ENCODE results near the gene SERPINI2. TPM values are rescaled to one million over a fixed set of nuclear protein-coding genes. Genes with fewer than 3 reads are reported as not detected.

Gene SERPINI2
- total and polyA plus RNA-seq, 2 donors (not counting 3 experiments of a cell fraction or from before 2014, with no cell fraction given), result not detected

DNA sequence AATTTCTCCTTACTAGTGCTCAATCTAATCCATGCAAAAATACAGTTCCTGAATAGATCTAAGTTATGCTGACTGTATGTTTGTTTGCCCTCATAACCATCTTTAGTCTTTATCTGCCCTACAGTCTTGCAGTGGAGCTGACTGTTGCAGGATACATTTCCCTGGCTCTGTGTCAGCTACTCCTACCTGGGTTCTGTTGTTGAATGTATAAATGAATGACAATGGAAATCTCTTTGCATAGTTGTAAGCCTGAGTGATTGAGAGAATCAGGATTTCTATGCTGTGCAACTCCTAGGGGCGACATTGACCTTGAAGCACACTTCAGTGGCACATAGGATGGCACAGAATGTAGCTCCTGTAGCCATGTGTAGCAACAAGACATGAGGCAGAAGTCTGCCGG, 77.8 kb downstream of the SERPINI2 start:
- TF ChIP-seq POLR2A (IDR thresholded peaks at IDR 0.05; ENCODE audit: low read depth, low read length), result no peak
- TF ChIP-seq, protein P1, sequence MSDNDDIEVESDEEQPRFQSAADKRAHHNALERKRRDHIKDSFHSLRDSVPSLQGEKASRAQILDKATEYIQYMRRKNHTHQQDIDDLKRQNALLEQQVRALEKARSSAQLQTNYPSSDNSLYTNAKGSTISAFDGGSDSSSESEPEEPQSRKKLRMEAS (IDR thresholded peaks at IDR 0.05; ENCODE audit: insufficient read depth, insufficient read length), result no peak
- TF ChIP-seq FOS (IDR thresholded peaks at IDR 0.05; ENCODE audit: borderline replicate concordance, insufficient read depth, low read length), result no peak
- no peak for TF ChIP-seq GATA2 (IDR thresholded peaks at IDR 0.05; ENCODE audit: insufficient read depth, insufficient read length, low read depth, low read length)
- TF ChIP-seq POLR2AphosphoS5 (IDR thresholded peaks at IDR 0.05; ENCODE audit: insufficient read depth, low read depth, low read length), result no peak
- TF ChIP-seq JUN (IDR thresholded peaks at IDR 0.05; ENCODE audit: borderline replicate concordance, insufficient read depth, insufficient read length, low read depth), result no peak
- Histone ChIP-seq H3K4me3 (replicated peaks in 1 of 3; ENCODE audit: insufficient read depth in 1 of 3, low read depth in 1 of 3, low read length in 3 of 3) (no peak overlapping the region), H3K27ac (ENCODE audit: insufficient read depth, low read depth, low read length) (no peak overlapping the region), H3K27me3 (ENCODE audit: control insufficient read depth in 2 of 2, insufficient read depth in 2 of 2, low read length in 2 of 2) (no peaks in the 10 kb centered on the region), H3K9ac (replicated peaks; ENCODE audit: extremely low read depth, insufficient read depth, low read length) (no peak overlapping the region), H2AFZ (ENCODE audit: low read depth, low read length) (no peak overlapping the region), H3K79me2 (ENCODE audit: control insufficient read depth, insufficient read depth, low read length) (no peaks in the 10 kb centered on the region), H3K4me2 (ENCODE audit: insufficient read depth, low read length) (no peak overlapping the region), H3K9me3 (replicated peaks; ENCODE audit: control insufficient read depth, insufficient read depth, low read length) (no peaks in the 10 kb centered on the region), H3K9me1 (replicated peaks; ENCODE audit: control insufficient read depth, extremely low read depth, insufficient read depth, low read length) (no peaks in the 10 kb centered on the region), H3K36me3 (ENCODE audit: control insufficient read depth in 2 of 2, extremely low read depth in 1 of 2, insufficient read depth in 2 of 2, low read length in 2 of 2) (no peaks in the 10 kb centered on the region), H4K20me1 (replicated peaks; ENCODE audit: control insufficient read depth, extremely low read depth, insufficient read depth, low read length) (no peaks in the 10 kb centered on the region), H3K4me1 (ENCODE audit: control insufficient read depth, extremely low read depth, insufficient read depth, low read length) (no peaks in the 10 kb centered on the region)
- intact Hi-C loops (cut with micrococcal nuclease), result no loop called here
- no peak for FAIRE-seq
- no TSS peak for BruUV-seq (replicated peaks)
- POLR2A ChIA-PET, result no interaction called here
- dilution Hi-C loops (cut with MboI; ENCODE audit: extremely low pct_ligation_motif_present, low sequenced_read_pairs), result no loop called here
- CTCF ChIA-PET, result interaction anchor here (1.1 kb wide), 1 partner anchor 486 kb away, joined by 3 read pairs; no protein-coding TSS in a partner anchor
- DNase-seq (ENCODE audit: low read depth, low spot score), result no peak

DNA sequence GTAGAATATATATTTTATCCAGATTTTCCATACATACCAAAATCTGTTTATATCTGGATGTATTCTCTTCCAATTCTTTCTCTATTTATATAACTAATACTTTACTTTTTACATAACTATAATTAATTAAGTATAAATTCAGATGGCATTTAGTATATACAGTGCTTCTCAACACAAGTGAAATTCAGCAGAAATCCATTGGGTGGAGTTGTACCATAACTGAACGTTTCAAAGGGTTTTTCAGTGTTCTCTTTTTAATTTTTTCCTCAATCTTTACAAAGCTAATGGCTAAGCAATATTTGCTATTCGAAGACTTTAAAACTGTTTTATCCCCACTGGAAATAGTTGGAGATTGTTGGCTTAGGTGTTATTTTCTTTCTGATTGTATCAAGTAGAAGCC, 79.8 kb downstream of the SERPINI2 start:
- Histone ChIP-seq H3K4me3 (replicated peaks in 1 of 3; ENCODE audit: insufficient read depth in 1 of 3, low read depth in 1 of 3, low read length in 3 of 3) (no peak overlapping the region), H4K20me1 (replicated peaks; ENCODE audit: control insufficient read depth, extremely low read depth, insufficient read depth, low read length) (no peaks in the 10 kb centered on the region), H2AFZ (ENCODE audit: low read depth, low read length) (no peak overlapping the region), H3K4me1 (ENCODE audit: control insufficient read depth, extremely low read depth, insufficient read depth, low read length) (no peaks in the 10 kb centered on the region), H3K9me1 (replicated peaks; ENCODE audit: control insufficient read depth, extremely low read depth, insufficient read depth, low read length) (no peaks in the 10 kb centered on the region), H3K9ac (replicated peaks; ENCODE audit: extremely low read depth, insufficient read depth, low read length) (no peak overlapping the region), H3K36me3 (ENCODE audit: control insufficient read depth in 2 of 2, extremely low read depth in 1 of 2, insufficient read depth in 2 of 2, low read length in 2 of 2) (no peaks in the 10 kb centered on the region), H3K27ac (ENCODE audit: insufficient read depth, low read depth, low read length) (no peak overlapping the region), H3K9me3 (replicated peaks; ENCODE audit: control insufficient read depth, insufficient read depth, low read length) (no peaks in the 10 kb centered on the region), H3K4me2 (ENCODE audit: insufficient read depth, low read length) (no peak overlapping the region), H3K79me2 (ENCODE audit: control insufficient read depth, insufficient read depth, low read length) (no peaks in the 10 kb centered on the region), H3K27me3 (ENCODE audit: control insufficient read depth in 2 of 2, insufficient read depth in 2 of 2, low read length in 2 of 2) (no peaks in the 10 kb centered on the region)
- BruUV-seq (replicated peaks), result no TSS peak
- no peak for TF ChIP-seq JUN (IDR thresholded peaks at IDR 0.05; ENCODE audit: borderline replicate concordance, insufficient read depth, insufficient read length, low read depth)
- TF ChIP-seq EZH2 (IDR thresholded peaks at IDR 0.05; ENCODE audit: borderline replicate concordance, low read depth, low read length, severe bottlenecking), result no peak
- TF ChIP-seq MYC (IDR thresholded peaks at IDR 0.05; ENCODE audit: low read depth, low read length), result no peak
- TF ChIP-seq, protein P1 (IDR thresholded peaks at IDR 0.05; ENCODE audit: insufficient read depth, insufficient read length), result no peak
- TF ChIP-seq, protein P2, sequence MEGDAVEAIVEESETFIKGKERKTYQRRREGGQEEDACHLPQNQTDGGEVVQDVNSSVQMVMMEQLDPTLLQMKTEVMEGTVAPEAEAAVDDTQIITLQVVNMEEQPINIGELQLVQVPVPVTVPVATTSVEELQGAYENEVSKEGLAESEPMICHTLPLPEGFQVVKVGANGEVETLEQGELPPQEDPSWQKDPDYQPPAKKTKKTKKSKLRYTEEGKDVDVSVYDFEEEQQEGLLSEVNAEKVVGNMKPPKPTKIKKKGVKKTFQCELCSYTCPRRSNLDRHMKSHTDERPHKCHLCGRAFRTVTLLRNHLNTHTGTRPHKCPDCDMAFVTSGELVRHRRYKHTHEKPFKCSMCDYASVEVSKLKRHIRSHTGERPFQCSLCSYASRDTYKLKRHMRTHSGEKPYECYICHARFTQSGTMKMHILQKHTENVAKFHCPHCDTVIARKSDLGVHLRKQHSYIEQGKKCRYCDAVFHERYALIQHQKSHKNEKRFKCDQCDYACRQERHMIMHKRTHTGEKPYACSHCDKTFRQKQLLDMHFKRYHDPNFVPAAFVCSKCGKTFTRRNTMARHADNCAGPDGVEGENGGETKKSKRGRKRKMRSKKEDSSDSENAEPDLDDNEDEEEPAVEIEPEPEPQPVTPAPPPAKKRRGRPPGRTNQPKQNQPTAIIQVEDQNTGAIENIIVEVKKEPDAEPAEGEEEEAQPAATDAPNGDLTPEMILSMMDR (IDR thresholded peaks at IDR 0.05; ENCODE audit: extremely low read depth in 1 of 2, insufficient read depth in 1 of 2, low read depth in 1 of 2, low read length in 2 of 2), result no peak
- no peak for TF ChIP-seq GATA2 (IDR thresholded peaks at IDR 0.05; ENCODE audit: insufficient read depth, insufficient read length, low read depth, low read length)
- no peak for TF ChIP-seq FOS (IDR thresholded peaks at IDR 0.05; ENCODE audit: borderline replicate concordance, insufficient read depth, low read length)
- no peak for TF ChIP-seq POLR2A (IDR thresholded peaks at IDR 0.05; ENCODE audit: low read depth, low read length)
- no peak for TF ChIP-seq POLR2AphosphoS5 (IDR thresholded peaks at IDR 0.05; ENCODE audit: insufficient read depth, low read depth, low read length)
- intact Hi-C loops (cut with micrococcal nuclease) (no loop called here), dilution Hi-C loops (cut with MboI; ENCODE audit: extremely low pct_ligation_motif_present, low sequenced_read_pairs) (no loop called here)
- POLR2A ChIA-PET, result no interaction called here
- DNase-seq (ENCODE audit: low read depth, low spot score) (no peak), FAIRE-seq (no peak)
- CTCF ChIA-PET, result interaction anchor here (0.7 to 1.4 kb wide), 2 partner anchors 14 to 347 kb away, joined by 4 to 5 read pairs; partner anchors contain the start of gene ZBBX
